PC-3 (cell line): ENCODE measurements around the gene ACVRL1. TPM values are rescaled to one million over a fixed set of nuclear protein-coding genes. Genes with fewer than 3 reads are reported as not detected.

Experiments used
- ATAC-seq: fragments of 200-7000 bp; cut with Tn5 transposase; 2 replicates; pipeline ENCODE4 v1.9.1; 2020; ENCODE audit warnings: mild to moderate bottlenecking, moderate library complexity
- BruUV-seq: library from RNA; stranded (reverse); fragments of 400-500 nt; replicated peaks from 2 replicates; lab custom pipeline; 2021; lab: Mats Ljungman, UMichigan
- CTCF ChIA-PET: fragments of 300-600 bp; sonication (Branson Sonifier 250); formaldehyde crosslinking; loops from one replicate; lab custom pipeline; 2022; ENCODE audit warnings: antibody characterized with exemption; lab: Charles Lee
- POLR2A ChIA-PET: fragments of 300-600 bp; sonication (Branson Sonifier 250); formaldehyde crosslinking; loops from one replicate; lab custom pipeline; 2022; ENCODE audit warnings: antibody characterized with exemption; ENCODE audit not compliant: unreplicated experiment; lab: Charles Lee
- DNase-seq: peaks from one replicate; pipeline ENCODE4 v3.0.0-alpha.2; 2015
- H2AFZ ChIP-seq: fragments of 300-600 bp; sonication (generic); 2 replicates; pipeline ENCODE4 v1.6.0; 2016; ENCODE audit warnings: antibody characterized with exemption, low read length
- H3F3A ChIP-seq: fragments of 300-600 bp; sonication (generic); one replicate; pipeline ENCODE4 v1.6.0; 2017; ENCODE audit warnings: antibody characterized with exemption, low read length, control low read depth, mild to moderate bottlenecking; ENCODE audit not compliant: unreplicated experiment
- H3K27ac ChIP-seq: fragments of 300-600 bp; sonication (generic); 2 replicates; pipeline ENCODE4 v1.5.1; 2016; ENCODE audit warnings: mild to moderate bottlenecking, low read length
- H3K27me3 ChIP-seq: fragments of 300-600 bp; sonication (generic); 2 replicates; pipeline ENCODE4 v1.6.1; 2016; ENCODE audit warnings: low read length, mixed read lengths
- H3K36me3 ChIP-seq: fragments of 300-600 bp; sonication (generic); 2 replicates; pipeline ENCODE4 v1.6.1; 2016; ENCODE audit warnings: low read depth, mixed run types, low read length, mixed read lengths
- H3K4me1 ChIP-seq: fragments of 300-600 bp; sonication (generic); 2 replicates; pipeline ENCODE4 v1.5.1; 2016; ENCODE audit warnings: low read length; ENCODE audit not compliant: insufficient read depth
- H3K4me2 ChIP-seq: fragments of 300-600 bp; sonication (generic); 2 replicates; pipeline ENCODE4 v1.6.0; 2016; ENCODE audit warnings: low read length
- H3K4me3 ChIP-seq: fragments of 300-600 bp; sonication (generic); 2 replicates; pipeline ENCODE4 v1.5.1; 2016; ENCODE audit warnings: mild to moderate bottlenecking, low read length, mixed read lengths
- H3K79me2 ChIP-seq: fragments of 300-600 bp; sonication (generic); 2 replicates; pipeline ENCODE4 v1.6.1; 2017; ENCODE audit warnings: low read length, mixed read lengths
- H3K9ac ChIP-seq: fragments of 300-600 bp; sonication (generic); 2 replicates; pipeline ENCODE4 v1.6.0; 2016; ENCODE audit warnings: mild to moderate bottlenecking, low read length
- H3K9me2 ChIP-seq: fragments of 300-600 bp; sonication (generic); replicated peaks from 2 replicates; pipeline ENCODE4 v1.6.1; 2016; ENCODE audit warnings: mixed run types, low read length, mixed read lengths
- H3K9me3 ChIP-seq: fragments of 300-600 bp; sonication (generic); 2 replicates; pipeline ENCODE4 v1.6.1; 2016; ENCODE audit warnings: low read length, mixed read lengths
- H4K20me1 ChIP-seq: fragments of 300-600 bp; sonication (generic); 2 replicates; pipeline ENCODE4 v1.6.1; 2016; ENCODE audit warnings: low read length, mixed read lengths
- EZH2 ChIP-seq: fragments of 300-600 bp; sonication (generic); IDR thresholded peaks from one replicate; pipeline ENCODE4 v1.6.1; 2017; ENCODE audit warnings: antibody characterized with exemption, mild to moderate bottlenecking, low read length; ENCODE audit not compliant: unreplicated experiment
- EZH2phosphoT487 ChIP-seq: fragments of 300-600 bp; sonication (generic); IDR thresholded peaks from 2 replicates; pipeline ENCODE4 v1.6.1; 2018; ENCODE audit warnings: mild to moderate bottlenecking, antibody characterized with exemption, low read length, borderline replicate concordance
- intact Hi-C: fragments of 100-400 bp; cut with micrococcal nuclease; formaldehyde crosslinking; loops from 2 replicates; pipeline ENCODE4 v1.9.0; 2023
- total RNA-seq: library from RNA; depleted of rRNA; stranded (reverse); fragments of >200 nt; gene quantifications from 2 replicates; pipeline ENCODE4 v1.2.3, GENCODE V29; 2014; rRNA removed
- TF ChIP-seq, protein P1 (sequence below): fragments of 300-600 bp; sonication (generic); conservative IDR thresholded peaks from 2 replicates; pipeline ENCODE4 v1.5.1; 2017; ENCODE audit warnings: antibody characterized with exemption, low read depth, mild to moderate bottlenecking, low read length

ACVRL1 gene
- total RNA-seq, 1 experiment from 2014 or later, result not detected

DNA sequence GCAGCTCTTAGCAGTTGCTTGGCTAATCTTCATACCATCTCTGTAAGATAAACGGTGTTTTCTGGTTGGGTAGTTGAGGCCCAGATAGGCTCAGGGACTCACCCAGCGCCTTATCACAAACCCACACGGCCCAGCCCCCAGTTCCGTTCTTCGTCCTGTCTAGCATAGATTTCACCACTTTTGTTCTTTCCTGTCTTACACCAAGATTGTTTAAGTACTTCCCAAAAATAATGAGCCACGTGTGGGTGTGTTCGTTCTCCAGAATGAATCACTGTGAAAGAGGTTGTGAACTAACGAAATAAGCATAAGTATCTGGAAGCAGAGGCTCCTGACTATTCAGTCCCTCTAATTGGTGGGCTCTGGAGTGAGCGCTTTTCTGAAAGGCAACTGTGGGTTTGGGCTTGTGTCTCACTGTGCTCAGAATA lies 65.6 kb downstream of the ACVRL1 start:
- DNase-seq (no peak), ATAC-seq (no peak)
- no peak overlapping the region for H3K9ac ChIP-seq
- no peak overlapping the region for H3K27ac ChIP-seq
- BruUV-seq, result no TSS peak
- H3K79me2 ChIP-seq, result peaks cover 23% of the 10 kb centered on the region
- intact Hi-C loops, result no loop called here
- no peaks in the 10 kb centered on the region for H3K9me2 ChIP-seq
- H3K4me2 ChIP-seq, result no peak overlapping the region
- peaks cover 14% of the 10 kb centered on the region; the same call in 1 of the 2 replicates for H4K20me1 ChIP-seq
- no peaks in the 10 kb centered on the region for H3K27me3 ChIP-seq
- H3K36me3 ChIP-seq, result no peaks in the 10 kb centered on the region; the same call in 1 of the 2 replicates
- H3K4me1 ChIP-seq, result peaks cover 18% of the 10 kb centered on the region
- H2AFZ ChIP-seq, result no peak overlapping the region
- TF ChIP-seq EZH2phosphoT487 (no peak), EZH2 (no peak)
- TF ChIP-seq, protein P1, sequence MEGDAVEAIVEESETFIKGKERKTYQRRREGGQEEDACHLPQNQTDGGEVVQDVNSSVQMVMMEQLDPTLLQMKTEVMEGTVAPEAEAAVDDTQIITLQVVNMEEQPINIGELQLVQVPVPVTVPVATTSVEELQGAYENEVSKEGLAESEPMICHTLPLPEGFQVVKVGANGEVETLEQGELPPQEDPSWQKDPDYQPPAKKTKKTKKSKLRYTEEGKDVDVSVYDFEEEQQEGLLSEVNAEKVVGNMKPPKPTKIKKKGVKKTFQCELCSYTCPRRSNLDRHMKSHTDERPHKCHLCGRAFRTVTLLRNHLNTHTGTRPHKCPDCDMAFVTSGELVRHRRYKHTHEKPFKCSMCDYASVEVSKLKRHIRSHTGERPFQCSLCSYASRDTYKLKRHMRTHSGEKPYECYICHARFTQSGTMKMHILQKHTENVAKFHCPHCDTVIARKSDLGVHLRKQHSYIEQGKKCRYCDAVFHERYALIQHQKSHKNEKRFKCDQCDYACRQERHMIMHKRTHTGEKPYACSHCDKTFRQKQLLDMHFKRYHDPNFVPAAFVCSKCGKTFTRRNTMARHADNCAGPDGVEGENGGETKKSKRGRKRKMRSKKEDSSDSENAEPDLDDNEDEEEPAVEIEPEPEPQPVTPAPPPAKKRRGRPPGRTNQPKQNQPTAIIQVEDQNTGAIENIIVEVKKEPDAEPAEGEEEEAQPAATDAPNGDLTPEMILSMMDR, result no peak
- H3F3A ChIP-seq, result peaks cover 9% of the 10 kb centered on the region
- ChIA-PET CTCF (no interaction called here), POLR2A (no interaction called here)
- H3K4me3 ChIP-seq, result no peak overlapping the region
- H3K9me3 ChIP-seq, result no peaks in the 10 kb centered on the region

Other genes with a start within 250 kb of the ACVRL1 start
- not detected in 2 replicates for gene FIGNL2, start 58.8 kb upstream of the ACVRL1 start, total RNA-seq
- not detected in 2 replicates for gene ANKRD33, start 19.4 kb upstream of the ACVRL1 start, total RNA-seq
- gene ACVR1B, start 44.2 kb downstream of the ACVRL1 start, total RNA-seq, result 9.8 and 11.5 TPM in 2 replicates
- gene TAMALIN, start 99.4 kb downstream of the ACVRL1 start, total RNA-seq, result 0.29 and 0.58 TPM in 2 replicates
- 90.7 and 110 TPM in 2 replicates for gene NR4A1, start 143.9 kb downstream of the ACVRL1 start, total RNA-seq
- gene ATG101, start 162.5 kb downstream of the ACVRL1 start, total RNA-seq, result 110 and 167 TPM in 2 replicates
- gene SMIM41, start 172.2 kb downstream of the ACVRL1 start, total RNA-seq, result not detected in 2 replicates